Mucosa of descending colon (tissue), 3 donors: Measurements from ENCODE around the gene SPRED1. TPM values are rescaled to one million over a fixed set of nuclear protein-coding genes. Genes with fewer than 3 reads are reported as not detected.

Experiments used
- ATAC-seq: fragments of 200-7000 bp; cut with Tn5 transposase; one replicate; pipeline ENCODE4 v1.9.1; 2020; ENCODE audit warnings: mild to moderate bottlenecking, moderate library complexity
- DNase-seq, 3 donors: peaks; one replicate each; pipeline ENCODE4 v3.0.0-alpha.2; 2020
- H3K36me3 ChIP-seq: fragments of 200-600 bp; one replicate; pipeline ENCODE4 v1.8.0; 2021; ENCODE audit warnings: low read depth, mild to moderate bottlenecking
- H3K4me1 ChIP-seq: fragments of 200-600 bp; one replicate; pipeline ENCODE4 v1.8.0; 2021; ENCODE audit warnings: low read depth, mild to moderate bottlenecking
- H3K4me3 ChIP-seq: fragments of 200-600 bp; one replicate; pipeline ENCODE4 v1.8.0; 2021; ENCODE audit warnings: mild to moderate bottlenecking
- H3K9me3 ChIP-seq: fragments of 200-600 bp; one replicate; pipeline ENCODE4 v1.8.0; 2021; ENCODE audit warnings: mild to moderate bottlenecking
- intact Hi-C, 2 donors: fragments of 100-400 bp; cut with DNase I in 1 of 2; cut with micrococcal nuclease in 1 of 2; formaldehyde crosslinking; loops; one replicate each; pipeline versions ENCODE4 v1.11.0 to v1.11.1; 2022; cut with DNase I, micrococcal nuclease
- total RNA-seq, 3 donors: library from RNA; stranded (reverse); fragmentation: NEBNext Ultra II Directional in 2 of 3; extraction: Animal tissue kit (Norgen Biotek cat#: 25700) in 2 of 3; gene quantifications; one replicate each; pipeline versions ENCODE4 v1.2.1 to v1.2.4, GENCODE V29; 2021 to 2023
- TF ChIP-seq, protein P1 (sequence below): fragments of 200-600 bp; IDR thresholded peaks from one replicate; pipeline ENCODE4 v1.8.0; 2022; ENCODE audit warnings: antibody characterized with exemption, mild to moderate bottlenecking
- donor health status: DM: no; HTN: no; CAD: no; lungs with moderate emphysema.
- donor health status: DM: no; HTN: no; CAD: no.
- donor health status: DM: no; HTN: yes; CAD: no.

Gene SPRED1
- total RNA-seq, 3 donors from 2014 or later, result 19.6 to 25.5 (median 23.1) TPM

DNA sequence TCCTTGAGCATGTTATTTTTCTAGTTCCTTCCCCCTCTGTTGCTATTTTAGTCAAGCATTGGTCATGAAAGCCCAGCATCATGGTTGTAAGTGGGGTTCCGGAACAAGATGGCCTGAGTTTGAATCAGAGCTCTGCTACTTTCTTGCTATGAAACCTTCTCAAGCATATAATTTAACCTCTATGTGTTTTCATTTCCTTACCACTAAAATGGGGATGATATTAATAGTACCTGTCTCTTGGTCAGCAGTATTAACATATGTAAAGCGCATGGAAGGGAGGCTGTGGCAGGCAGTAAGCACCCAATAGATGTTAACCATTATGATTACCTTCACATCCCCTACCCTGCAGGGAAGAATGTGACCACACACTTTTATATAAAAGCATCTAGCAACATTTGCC lies 14.3 kb upstream of the SPRED1 start:
- no peak for ATAC-seq
- Histone ChIP-seq H3K9me3 (no peaks in the 10 kb centered on the region), H3K4me3 (no peak overlapping the region), H3K4me1 (peaks cover 3% of the 10 kb centered on the region), H3K36me3 (no peaks in the 10 kb centered on the region)
- no peak for DNase-seq
- TF ChIP-seq, protein P1, sequence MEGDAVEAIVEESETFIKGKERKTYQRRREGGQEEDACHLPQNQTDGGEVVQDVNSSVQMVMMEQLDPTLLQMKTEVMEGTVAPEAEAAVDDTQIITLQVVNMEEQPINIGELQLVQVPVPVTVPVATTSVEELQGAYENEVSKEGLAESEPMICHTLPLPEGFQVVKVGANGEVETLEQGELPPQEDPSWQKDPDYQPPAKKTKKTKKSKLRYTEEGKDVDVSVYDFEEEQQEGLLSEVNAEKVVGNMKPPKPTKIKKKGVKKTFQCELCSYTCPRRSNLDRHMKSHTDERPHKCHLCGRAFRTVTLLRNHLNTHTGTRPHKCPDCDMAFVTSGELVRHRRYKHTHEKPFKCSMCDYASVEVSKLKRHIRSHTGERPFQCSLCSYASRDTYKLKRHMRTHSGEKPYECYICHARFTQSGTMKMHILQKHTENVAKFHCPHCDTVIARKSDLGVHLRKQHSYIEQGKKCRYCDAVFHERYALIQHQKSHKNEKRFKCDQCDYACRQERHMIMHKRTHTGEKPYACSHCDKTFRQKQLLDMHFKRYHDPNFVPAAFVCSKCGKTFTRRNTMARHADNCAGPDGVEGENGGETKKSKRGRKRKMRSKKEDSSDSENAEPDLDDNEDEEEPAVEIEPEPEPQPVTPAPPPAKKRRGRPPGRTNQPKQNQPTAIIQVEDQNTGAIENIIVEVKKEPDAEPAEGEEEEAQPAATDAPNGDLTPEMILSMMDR, result no peak
- intact Hi-C loops, result no loop called here

DNA sequence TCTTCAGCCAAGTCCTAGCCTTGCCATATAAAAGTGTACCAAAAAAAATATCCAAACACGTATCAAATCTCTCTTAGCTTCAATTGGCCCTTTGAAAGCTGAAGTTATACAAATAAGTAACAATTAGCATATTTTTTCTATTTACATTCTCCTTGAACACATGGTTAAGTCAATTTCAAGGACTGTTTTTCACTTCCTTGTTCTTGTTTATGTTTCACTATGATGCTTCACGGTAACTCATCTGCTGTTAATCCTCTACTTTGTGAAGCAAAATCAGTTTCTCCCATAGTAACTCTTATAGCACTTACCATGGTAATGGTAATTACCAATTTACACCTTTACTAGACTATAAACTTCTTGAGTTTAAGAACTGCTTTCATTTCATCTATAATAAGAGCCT lies 10.6 kb upstream of the SPRED1 start:
- no peak overlapping the region for H3K4me3 ChIP-seq
- H3K9me3 ChIP-seq, result no peaks in the 10 kb centered on the region
- H3K4me1 ChIP-seq, result peaks cover 3% of the 10 kb centered on the region
- intact Hi-C loops, result no loop called here
- peak; percentile 12 for ATAC-seq
- no peaks in the 10 kb centered on the region for H3K36me3 ChIP-seq
- TF ChIP-seq, protein P1, result no peak
- no peak for DNase-seq

DNA sequence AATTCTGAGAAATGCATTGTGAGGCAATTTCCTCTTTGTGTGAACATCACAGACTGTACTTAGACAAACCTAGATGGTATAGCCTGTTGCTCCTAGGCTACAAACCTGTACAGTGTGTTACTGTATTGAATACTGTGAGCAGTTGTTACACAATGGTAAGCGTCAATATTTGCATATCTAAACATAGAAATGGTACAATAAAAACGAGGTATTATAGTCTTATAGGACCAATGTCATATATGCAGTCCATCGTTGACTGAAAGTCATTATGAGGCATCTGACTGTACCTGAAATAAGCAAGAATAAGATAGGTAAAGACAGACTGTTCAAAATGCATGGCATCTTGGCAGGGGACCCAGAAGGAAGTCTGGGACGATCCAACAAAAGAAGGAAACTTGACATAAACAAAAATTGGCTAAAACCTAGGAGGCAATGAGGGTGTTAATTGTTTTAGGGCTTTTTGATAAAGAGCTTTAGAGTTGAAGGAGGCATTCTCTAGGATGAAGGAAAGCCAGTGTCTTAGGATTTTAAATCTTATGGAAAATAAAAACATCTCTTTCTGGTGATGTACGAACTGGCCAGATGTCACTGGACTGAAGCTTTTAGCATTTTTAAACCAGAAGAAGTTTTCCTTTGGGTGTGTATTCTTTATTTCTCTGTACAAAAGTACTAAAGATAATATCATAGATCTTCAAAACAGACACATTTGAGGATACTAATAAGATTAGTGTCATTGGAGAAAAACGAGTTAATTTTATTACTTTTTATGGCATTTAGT lies 9.2 kb upstream of the SPRED1 start:
- ATAC-seq (peak; percentile 98), DNase-seq (peak in 1 of 3 donors; percentile 52)
- no peaks in the 10 kb centered on the region for H3K36me3 ChIP-seq
- intact Hi-C loops, result no loop called here
- H3K9me3 ChIP-seq, result no peaks in the 10 kb centered on the region
- H3K4me3 ChIP-seq, result no peak overlapping the region
- TF ChIP-seq, protein P1, result no peak
- peaks cover 3% of the 10 kb centered on the region for H3K4me1 ChIP-seq

- no peak for DNase-seq
- H3K36me3 ChIP-seq, result no peaks in the 10 kb centered on the region
- intact Hi-C loops, result no loop called here
- peaks cover 3% of the 10 kb centered on the region for H3K4me1 ChIP-seq
- TF ChIP-seq, protein P1, result no peak
- no peak overlapping the region for H3K4me3 ChIP-seq
- no peak for ATAC-seq
- H3K9me3 ChIP-seq, result no peaks in the 10 kb centered on the region
These were observed 5.3 kb upstream of the SPRED1 start for GRCh38 chr15:38247336-38247735.

DNA sequence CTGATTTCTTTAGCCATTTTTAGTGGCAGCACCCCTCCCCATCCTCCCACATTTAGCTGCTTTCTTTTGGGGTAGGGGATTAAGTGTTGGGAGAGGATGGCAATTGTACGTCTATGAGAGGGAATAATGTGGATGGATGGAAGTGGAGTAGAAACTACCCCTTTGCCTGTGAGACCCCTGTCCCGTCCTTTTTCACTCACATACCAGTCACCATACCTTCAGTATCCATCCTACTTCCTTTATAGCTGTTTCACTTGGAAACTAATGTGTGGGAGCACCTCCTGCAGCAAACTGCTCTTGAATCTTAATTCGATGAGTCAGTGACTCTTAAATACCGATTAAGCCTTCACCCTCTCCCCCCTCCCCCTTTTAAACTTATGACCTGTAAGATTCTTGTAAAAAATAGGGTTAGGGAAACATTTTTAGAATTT lies 730 bp downstream of the SPRED1 start:
- intact Hi-C loops, result loop anchor here in 1 of 2 donors (5.0 kb wide), 1 partner anchor 186 kb away; no protein-coding TSS in a partner anchor
- H3K9me3 ChIP-seq, result no peaks in the 10 kb centered on the region
- ATAC-seq (no peak), DNase-seq (peak in 1 of 3 donors; percentile 27)
- peaks cover 4% of the 10 kb centered on the region for H3K4me1 ChIP-seq
- H3K4me3 ChIP-seq, result peak overlapping the region; percentile 81
- H3K36me3 ChIP-seq, result no peaks in the 10 kb centered on the region
- TF ChIP-seq, protein P1, result no peak
